Measurements from ENCODE around the gene SLC35A5.
"Not testable (repeated sequence)": the region's sequence is repeated elsewhere in the genome, so short reads cannot be mapped to it uniquely, and the experiment has no call there.

SLC35A5 gene, protein sequence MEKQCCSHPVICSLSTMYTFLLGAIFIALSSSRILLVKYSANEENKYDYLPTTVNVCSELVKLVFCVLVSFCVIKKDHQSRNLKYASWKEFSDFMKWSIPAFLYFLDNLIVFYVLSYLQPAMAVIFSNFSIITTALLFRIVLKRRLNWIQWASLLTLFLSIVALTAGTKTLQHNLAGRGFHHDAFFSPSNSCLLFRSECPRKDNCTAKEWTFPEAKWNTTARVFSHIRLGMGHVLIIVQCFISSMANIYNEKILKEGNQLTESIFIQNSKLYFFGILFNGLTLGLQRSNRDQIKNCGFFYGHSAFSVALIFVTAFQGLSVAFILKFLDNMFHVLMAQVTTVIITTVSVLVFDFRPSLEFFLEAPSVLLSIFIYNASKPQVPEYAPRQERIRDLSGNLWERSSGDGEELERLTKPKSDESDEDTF

DNA sequence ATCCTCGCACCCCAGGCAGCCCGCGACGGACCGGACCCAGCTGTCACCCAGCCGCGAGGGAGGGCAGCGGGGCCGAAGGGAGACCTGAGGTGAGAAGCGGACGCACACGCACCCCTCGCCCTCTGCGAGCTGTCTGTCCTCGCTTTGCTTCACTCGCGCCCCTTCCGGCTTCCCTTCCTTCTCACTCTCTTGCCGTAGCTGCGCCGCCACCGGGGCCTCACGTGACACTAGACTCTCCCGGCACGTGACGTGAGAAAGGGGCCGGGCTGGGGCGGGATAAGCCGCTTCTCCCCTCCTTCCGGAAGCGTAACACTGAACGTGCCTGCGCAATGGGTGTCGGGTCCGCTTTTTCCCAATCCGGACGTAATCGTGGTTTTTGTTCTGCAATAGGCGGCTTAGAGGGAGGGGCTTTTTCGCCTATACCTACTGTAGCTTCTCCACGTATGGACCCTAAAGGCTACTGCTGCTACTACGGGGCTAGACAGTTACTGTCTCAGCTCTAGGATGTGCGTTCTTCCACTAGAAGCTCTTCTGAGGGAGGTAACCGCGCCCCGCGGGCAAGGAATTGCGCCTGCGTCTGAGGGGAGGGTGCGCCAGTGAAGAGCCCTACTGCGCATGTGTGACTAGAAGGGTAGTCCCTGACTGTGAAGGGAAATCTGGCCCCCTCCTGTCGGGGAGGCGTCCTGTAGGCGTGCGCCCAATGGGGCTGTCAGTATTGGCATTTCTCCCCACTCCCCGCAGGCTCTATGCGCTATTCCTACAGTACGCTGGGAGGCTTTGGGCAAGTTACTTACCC is at the start of gene SLC35A5, which contains the start of gene ATG3:
SLC35A5 (plus strand) TSS at position 312 of the 796 bp plus-strand sequence. CDS start 1,359 bp downstream, outside the sequence.
ATG3 (minus strand) TSS at position 229 of the 796 bp plus-strand sequence. CDS start 434 bp downstream, outside the sequence.
- DNase-seq = peak; percentile 99

DNA sequence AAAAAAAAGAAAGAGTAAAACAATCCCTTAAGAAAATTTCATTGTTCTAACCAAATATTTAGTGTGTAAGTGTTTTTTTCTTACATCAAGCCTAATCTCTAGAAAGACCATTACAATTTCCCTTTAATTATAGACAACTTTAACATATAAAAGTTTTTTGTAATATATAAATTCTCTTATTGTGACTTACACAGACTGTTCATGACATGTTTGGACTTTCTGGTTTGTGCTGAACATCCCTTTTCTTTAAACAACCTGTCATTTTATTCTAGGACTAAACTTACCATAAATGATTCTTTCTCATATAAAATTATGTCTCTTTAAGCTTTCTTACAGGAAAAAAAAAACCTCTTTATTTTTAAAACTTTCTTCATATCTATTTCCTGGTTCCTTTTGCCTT is 49.5 kb upstream of the SLC35A5 start:
- DNase-seq = no peak

DNA sequence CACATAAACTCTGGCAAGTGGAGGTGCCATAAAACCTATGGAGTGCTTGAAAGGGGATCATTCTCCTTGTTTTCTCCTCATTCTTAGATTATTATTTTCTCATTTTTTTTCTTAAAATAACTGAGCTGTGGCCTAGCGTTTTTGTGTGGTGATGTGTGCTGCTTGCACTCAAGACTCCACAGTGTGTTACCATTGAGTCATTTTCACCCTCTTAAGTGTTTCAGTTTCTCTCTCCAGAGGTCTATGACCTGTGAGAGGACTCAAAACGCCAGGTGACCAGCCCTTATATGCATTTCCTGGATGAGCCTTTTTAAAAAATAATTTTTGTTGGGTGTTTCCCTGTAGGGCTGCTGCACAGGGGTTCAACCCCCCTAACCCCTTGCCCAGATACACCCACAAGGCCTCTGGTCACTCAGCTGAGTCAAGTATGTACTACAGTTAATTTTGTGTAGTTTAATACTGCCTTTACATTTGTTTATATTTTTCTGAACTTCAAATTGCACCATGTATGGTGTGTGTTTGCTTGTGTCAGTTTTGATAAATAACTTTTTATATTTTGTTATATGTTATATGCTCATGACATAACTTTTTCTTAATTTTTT is 47.2 kb upstream of the SLC35A5 start:
- no peak for DNase-seq

DNA sequence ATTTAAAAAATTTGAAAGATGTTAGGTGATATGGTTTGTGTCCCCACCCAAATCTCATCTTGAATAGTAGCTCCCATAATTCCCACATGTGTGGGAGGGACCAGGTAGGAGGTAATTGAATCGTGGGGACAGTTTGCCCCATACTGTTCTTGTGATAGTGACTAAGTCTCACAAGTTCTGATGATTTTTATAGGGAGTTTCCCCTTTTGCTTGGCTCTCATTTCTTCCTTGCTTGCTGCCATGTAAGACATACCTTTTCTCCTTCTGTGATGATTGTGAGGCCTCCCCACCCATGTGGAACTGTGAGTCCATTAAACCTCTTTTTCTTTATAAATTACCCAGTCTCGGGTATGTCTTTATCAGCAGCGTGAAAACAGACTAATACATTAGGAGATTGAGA is 42.9 kb upstream of the SLC35A5 start:
- not testable (repeated sequence) for DNase-seq

DNA sequence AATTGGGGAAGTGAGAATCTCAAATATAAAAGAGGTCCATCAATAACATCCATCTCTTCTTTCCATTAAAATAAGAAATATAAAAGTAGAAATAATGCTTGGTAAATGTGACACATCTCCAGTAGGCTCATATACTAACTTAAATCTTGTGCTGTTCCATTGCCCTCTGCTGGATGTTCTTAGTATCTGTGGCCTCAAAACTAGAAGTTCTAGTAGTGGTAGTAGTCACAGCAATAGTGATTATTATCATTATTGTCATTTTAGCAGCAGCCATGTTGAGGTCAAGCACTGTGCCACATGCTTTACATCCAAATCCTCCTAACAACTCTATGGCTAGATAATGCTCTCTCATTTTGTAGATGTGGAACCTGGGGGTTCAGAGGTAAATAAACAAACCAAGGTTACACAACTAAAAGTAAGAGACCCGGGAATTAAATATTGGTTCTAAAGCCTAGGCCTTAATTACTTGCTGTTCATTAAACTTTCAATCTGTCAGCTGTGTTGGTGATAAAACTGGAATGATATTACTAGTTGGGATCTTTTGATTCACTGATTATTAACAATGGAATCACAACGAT is 42.3 kb upstream of the SLC35A5 start:
- peak; percentile 78 for DNase-seq

DNA sequence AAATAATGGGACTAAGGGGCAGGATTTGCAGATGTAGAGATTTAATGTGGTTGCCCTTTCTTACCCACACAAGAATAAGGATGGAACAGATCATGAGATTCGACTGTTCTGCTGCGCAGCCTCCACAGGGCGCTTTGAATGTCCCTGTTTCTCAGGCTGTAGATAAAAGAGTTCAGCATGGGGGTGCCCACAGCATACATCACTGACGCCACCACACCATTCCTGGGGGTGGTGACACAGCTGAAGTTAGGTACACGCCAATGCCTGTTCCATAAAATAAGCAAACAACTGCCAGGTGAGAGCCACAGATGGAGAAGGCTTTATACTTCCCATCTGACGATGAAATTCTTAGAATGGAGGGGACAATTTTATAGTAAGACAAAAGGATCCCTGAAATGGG is 37.7 kb upstream of the SLC35A5 start:
- DNase-seq = not testable (repeated sequence)

DNA sequence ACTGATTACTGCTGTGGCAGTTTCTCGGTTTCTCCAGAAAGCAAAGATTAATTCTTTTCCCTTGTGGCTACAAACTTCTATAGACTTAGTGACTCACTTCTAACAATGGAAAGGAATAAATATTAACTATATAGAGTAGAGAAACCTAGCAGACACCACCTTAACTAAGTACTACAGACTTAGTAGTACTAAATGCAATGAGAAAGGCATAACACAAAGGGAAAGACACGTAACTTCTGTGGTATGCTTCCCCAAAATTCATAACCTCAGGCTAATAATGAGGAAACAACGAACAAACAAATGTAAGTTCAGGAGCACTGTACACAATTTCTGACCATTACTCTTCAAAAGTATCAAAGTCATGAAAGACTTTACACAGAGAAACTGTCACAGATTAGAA is 31.3 kb upstream of the SLC35A5 start:
- no peak for DNase-seq

DNA sequence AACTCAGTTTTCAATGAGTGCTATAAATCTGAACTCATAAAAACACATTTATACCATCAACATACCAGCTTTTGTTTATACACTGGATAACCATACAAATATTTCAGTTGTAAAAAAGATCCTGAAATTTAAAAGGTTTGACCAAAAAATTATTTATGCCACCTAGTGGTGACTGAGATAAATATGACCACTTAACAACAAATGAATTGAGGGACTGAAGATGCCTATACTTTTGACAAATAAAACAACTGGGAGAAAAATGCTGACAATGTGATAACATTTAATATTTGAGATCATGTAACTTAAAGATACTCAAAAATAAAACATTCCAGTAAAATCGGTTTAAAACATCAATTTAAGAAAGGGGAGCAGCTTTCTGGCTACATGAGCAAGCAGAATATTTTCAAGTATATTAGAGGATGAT is 30.5 kb upstream of the SLC35A5 start:
- peak; percentile 52 for DNase-seq

DNA sequence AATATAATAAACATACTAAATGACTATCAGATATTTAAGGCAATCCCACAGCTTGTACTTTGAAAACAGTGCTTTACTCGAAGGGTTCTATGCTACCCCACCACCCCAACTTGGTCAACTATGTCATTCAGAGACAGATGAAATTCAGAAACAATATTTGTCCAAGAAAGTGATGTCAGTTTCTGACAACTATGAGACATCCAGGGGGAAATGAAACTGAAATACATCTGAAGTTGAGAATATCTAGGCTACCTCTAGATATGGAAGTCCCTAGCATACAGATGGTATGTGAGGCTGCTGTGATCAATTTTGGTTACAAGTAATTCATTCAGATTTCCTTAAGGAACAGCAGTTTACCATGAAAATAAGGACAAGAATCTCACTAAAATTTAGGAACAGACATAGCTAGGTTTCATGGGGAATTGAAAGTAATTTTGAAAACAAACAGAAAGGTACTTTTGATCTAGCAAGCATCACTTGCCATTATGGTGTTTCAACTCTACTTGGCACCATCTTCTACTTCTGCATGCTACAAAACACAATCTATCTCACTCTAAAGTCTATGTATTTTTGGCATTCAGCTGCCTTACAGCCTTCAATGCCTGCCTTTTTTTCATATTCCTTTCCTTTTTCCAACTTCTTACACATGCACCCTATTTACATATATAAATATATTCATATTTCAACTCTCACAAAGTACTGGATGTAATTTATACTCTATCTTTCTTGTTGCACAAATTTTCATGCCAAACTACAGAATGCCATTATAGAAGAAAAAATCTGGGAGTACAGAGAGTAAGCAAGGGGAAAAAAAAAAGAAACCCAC is 21.8 kb upstream of the SLC35A5 start:
- no peak for DNase-seq

DNA sequence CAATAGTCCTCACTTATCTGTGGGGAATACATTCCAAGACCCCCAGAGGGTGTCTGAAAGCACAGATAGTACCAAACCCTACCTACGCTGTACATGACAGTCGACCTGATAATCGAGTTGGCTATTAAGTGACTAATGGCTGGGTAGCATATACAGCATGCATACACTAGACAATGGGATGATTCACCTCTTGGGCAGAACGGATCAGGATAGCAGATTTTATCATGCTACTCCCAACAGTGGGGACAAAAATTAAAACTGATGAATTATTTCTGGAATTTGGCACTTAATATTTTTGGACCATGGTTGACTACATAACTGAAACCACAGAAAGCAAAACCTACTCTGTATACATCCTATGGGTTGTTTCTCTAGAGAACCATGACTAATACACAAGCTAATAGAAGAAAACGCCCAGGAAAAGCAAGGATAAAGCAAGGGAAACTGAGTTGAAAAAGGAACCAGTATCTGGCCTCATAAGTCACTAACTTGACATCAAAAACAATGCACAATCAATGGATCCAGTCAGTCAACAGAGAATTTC is 15.6 kb upstream of the SLC35A5 start:
- DNase-seq = no peak

DNA sequence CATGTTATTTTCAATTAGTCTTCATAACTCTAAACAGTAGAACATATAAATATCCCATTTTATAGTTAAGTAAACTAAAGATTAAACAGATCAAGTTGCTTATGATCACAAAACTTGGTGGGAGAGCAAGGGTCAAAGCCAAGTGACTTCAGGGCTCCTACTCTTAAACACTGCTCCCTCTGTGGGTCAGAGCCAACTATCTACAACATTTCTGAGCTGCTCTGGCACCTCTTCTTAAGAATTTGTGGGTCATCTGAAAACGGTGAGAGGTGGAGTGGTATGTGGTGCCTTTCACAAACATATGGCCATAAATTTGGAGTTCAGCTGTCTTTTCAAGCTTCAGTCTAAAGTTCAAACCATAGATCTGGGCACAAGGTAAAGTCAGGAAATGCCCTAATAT is 11.0 kb upstream of the SLC35A5 start:
- no peak for DNase-seq

DNA sequence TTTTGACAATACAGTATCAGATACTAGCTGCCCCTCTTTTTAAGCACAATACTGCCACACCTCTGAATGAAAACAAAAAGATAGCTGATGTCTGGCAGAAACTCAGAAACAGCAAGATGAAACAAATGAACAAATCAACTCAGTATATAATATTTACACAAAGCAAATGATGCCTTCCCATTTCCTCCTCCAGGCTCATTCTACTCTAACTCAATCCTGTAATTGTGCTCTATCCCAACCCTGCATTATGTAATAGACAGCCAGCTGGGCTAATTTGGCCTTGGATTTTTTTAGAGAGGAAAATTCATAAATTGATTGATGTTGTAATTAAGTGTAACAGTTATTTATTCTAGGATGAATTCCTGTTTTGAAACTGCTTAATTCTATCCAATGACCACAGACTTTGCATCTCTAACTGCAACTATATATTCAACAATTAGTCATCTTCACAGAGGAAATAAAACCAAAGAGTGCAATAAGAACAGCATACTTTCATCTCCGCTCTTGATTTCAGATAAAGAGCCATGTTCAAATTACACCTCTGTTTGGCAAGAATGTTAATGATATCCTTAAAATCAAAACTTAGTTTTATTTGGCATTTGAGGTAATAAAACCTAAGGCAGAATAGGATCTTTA is 6.2 kb upstream of the SLC35A5 start:
- no peak for DNase-seq

DNA sequence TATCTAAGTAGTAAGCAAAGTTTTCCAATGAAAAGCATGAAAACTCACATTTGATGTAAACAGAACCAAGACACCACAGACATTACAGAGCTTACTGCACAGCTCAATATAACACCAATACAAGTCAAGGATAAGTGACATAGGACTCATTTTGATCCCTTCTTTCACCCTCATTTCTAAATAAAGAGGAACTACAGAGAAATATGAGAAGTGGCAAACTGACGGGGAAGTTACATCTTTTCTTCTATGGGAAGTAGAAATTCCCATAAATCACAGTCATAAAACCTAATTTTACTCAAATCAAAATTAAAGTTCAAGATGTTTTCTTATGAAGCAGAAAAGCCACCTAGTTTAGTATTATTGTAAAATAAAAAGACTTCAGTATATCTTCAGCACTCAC is 3.9 kb upstream of the SLC35A5 start:
- DNase-seq = no peak

DNA sequence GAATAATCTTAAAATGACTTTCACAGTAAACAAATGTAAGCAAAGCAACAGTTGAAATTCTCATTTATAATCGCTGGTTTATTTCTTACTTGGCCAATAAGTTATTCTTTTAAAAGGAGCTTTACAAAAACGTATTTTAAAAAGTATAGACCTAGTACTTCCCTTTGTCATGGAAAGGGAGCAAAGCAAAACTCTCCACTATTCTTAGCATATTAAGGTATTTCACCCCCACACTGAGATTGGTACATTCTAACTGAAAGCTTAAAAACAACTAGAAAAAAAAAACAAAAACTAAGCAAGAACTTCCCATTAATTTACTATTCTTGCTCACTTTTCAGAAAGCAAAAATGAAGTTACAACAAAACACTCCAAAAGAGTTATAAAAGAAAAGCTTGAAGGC is 1.5 kb upstream of the SLC35A5 start:
- no peak for DNase-seq

DNA sequence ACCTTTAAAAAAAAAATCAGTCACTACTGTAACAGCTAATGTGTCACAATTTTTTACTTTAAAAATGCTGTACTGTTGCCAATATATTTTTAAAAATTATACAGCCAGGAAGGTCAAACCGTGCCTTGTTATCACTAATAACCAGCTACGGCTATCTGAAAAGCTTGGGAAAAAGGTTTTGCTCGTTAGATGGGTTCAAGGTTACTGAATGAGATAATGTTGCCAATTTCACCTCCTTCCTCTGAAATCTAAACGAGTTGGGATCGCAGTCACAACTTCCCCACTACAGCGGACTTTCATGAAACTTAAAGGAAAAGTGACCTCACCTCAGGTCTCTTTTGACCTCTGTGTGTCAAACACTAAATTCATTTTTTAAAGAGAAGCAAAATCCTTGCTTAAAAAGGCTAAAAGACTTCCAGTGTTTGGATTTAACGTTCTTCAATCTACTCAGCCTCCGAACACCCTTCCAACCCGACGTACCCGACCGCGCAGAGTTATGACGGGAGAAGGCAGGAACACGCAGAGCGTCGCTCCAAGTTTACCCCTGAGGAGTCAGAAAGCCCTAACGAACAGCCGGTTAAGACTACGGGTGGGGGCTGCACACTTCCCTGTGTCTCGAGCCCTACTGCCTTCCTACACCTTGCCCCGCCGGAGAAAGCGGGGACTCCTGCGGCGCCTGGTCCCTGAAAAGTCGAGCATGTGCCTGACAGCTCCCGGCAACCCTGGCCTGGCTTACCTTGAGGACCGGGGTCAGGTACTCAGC is 943 bp upstream of the SLC35A5 start:
- peak; percentile 65 for DNase-seq

DNA sequence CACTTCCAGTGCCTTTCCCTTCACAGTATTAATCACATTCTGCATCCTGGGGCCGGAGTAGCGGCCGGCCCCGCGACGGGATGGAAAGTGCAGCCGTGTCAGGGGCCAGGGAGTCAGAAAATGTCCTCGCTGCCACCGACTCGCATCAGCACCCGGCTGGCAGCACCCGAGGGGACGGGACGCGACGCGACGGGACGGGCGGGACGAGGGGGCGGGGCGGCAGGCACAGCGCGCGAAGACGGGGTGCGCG is 436 bp upstream of the SLC35A5 start:
- no peak for DNase-seq

DNA sequence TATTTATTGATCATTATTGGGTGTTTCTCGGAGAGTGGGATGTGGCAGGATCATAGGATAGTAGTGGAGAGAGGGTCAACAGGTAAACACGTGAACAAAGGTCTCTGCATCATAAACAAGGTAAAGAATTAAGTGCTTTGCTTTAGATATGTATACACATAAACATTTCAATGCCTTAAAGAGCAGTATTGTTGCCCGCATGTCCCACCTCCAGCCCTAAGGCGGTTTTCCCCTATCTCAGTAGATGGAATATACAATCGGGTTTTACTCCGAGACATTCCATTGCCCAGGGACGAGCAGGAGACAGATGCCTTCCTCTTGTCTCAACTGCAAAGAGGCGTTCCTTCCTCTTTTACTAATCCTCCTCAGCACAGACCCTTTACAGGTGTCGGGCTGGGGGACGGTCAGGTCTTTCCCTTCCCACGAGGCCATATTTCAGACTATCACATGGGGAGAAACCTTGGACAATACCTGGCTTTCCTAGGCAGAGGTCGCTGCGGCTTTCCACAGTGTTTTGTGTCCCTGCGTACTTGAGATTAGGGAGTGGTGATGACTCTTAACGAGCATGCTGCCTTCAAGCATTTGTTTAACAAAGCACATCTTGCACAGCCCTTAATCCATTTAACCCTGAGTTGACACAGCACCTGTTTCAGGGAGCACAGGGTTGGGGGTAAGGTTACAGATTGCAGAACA is 2.5 kb downstream of the SLC35A5 start:
- not testable (repeated sequence) for DNase-seq

DNA sequence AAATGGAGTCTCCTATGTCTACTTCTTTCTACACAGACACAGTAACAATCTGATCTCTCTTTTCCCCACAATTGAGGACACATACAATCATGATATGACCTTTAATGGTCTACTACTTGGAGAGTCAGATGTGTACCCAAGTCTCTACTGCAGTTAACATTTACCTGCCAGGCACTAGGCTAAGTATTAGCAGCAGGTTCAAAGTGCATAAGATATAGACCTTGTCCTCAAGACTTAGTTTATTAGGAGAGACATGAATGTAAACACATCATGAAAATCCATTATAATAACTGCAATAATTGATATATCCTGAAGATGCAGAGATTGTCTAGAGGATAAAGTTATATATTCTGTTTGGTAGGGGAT is 3.1 kb downstream of the SLC35A5 start:
- DNase-seq = no peak

DNA sequence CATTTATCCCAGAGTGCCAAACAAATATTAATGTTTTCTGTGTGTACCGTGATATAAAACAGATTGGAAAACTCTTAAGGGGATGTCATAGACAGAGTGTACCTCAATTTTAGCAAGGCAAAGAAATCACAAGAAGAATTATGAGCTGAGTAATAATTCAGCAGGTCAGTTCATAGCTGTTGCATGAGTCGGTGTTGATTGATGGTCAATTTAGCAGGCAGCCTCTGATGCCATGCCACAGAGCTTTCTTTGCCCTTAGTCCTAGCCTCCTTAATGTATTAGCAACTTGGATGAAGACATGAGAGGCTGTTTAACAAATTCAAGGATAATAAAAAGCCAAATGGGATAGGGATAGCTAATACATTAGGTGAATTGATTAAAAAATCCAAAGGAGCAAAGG is 6.8 kb downstream of the SLC35A5 start:
- DNase-seq = no peak

DNA sequence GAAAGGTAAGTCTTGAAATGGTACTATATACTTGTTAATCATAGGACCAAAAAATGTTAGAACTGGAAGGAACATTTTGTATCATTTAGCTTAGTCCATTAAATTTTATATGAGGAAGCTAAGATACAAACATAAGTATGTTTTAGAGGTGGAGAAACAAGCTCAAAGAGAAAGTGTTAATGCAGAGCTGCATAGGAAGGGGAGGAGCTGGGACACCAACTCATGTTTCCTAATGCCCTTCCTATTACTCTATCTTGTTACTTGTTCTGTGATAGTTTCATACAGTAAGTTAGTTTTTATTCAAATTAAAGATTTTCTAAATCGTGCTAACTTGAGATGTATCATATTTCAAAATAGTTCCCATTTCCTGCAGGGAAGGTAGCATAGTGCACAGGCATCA is 7.4 kb downstream of the SLC35A5 start:
- DNase-seq = no peak

Data from CD4-positive, alpha-beta T cell treated with Interleukin-10 for 1 hour (primary cell).